Fibroblast of pulmonary artery (primary cell): ENCODE measurements around the gene TGFBR2.

Source experiments
- DNase-seq: peaks from one replicate; pipeline ENCODE4 v3.0.0-alpha.2; 2010; ENCODE audit warnings: low read depth
- H3K4me3 ChIP-seq: replicated peaks from 2 replicates; pipeline ENCODE4 v1.5.1; 2011; ENCODE audit warnings: low read depth, mild to moderate bottlenecking, control low read depth, low read length, moderate library complexity
- TF ChIP-seq, protein P1 (sequence below): IDR thresholded peaks from 2 replicates; pipeline ENCODE4 v1.5.1; 2011; ENCODE audit warnings: mild to moderate bottlenecking, control low read depth, low read length, inconsistent platforms; ENCODE audit errors: missing control alignments

The TGFBR2 gene

DNA sequence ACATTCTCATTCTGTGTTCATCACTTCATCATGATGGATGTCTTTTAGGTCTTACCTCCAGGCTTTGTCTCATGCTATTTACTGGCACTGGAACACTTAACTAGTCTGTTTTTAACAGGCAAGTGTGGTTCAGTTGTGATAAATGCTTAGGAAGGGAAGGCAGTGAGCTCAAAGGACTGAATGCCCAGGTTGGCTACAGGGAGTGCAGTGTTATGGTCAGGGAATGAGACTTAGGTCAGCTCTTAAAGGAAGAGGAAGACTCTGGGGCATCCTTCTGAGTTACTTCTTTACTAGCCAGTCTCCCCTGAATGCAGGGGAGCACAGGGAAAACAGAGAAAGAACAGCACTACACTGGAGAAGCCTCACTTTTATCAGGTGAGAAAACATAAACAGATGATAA is 72.6 kb downstream of the TGFBR2 start:
- DNase-seq = no peak
- no peak overlapping the region for H3K4me3 ChIP-seq
- TF ChIP-seq, protein P1, sequence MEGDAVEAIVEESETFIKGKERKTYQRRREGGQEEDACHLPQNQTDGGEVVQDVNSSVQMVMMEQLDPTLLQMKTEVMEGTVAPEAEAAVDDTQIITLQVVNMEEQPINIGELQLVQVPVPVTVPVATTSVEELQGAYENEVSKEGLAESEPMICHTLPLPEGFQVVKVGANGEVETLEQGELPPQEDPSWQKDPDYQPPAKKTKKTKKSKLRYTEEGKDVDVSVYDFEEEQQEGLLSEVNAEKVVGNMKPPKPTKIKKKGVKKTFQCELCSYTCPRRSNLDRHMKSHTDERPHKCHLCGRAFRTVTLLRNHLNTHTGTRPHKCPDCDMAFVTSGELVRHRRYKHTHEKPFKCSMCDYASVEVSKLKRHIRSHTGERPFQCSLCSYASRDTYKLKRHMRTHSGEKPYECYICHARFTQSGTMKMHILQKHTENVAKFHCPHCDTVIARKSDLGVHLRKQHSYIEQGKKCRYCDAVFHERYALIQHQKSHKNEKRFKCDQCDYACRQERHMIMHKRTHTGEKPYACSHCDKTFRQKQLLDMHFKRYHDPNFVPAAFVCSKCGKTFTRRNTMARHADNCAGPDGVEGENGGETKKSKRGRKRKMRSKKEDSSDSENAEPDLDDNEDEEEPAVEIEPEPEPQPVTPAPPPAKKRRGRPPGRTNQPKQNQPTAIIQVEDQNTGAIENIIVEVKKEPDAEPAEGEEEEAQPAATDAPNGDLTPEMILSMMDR = no peak

GRCh38 chr3:30680789-30681648 is 74.6 kb downstream of the TGFBR2 start:
- peak; percentile 55 for DNase-seq

GRCh38 chr3:30681649-30682211 is 75.3 kb downstream of the TGFBR2 start:
- DNase-seq = peak; percentile 80
- no peak overlapping the region for H3K4me3 ChIP-seq
- TF ChIP-seq, protein P1 = no peak

More at GRCh38 chr3:30680789-30681648, 74.6 kb downstream of the TGFBR2 start:
- H3K4me3 ChIP-seq = no peak overlapping the region
- TF ChIP-seq, protein P1 = no peak

- TF ChIP-seq, protein P1 = no peak
- no peak for DNase-seq
- no peak overlapping the region for H3K4me3 ChIP-seq
Measured at GRCh38 chr3:30682434-30683155, 76.2 kb downstream of the TGFBR2 start.

- DNase-seq = no peak
- TF ChIP-seq, protein P1 = no peak
- no peak overlapping the region for H3K4me3 ChIP-seq
Measured at GRCh38 chr3:30683769-30684168, 77.4 kb downstream of the TGFBR2 start.

DNA sequence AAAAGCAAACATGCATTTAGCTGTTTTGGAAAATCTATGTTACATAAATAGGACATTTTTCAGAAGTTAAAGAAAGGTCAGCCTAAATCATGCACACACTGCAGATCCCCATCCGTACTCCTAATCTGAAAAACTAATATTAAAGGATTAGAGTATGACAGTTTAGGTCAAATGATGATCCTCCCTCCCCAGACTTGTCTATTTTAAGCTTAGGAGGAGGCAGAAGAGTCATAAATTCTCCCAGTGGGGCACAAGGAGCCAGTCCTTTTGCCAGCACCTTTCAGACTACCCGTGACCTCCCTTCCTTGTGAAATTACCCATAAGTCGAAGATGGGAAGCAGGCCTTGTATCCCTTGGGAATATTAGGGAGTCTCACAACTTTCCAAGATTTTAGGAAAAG is 78.0 kb downstream of the TGFBR2 start:
- no peak overlapping the region for H3K4me3 ChIP-seq
- TF ChIP-seq, protein P1 = no peak

More for the DNA sequence above, 78.0 kb downstream of the TGFBR2 start:
- DNase-seq = no peak
